Osteoblast (primary cell): ENCODE results near the gene ADD1. TPM values are rescaled to one million over a fixed set of nuclear protein-coding genes. Genes with fewer than 3 reads are reported as not detected.

Source experiments
- DNase-seq: peaks from one replicate; pipeline ENCODE4 v3.0.0; 2011; ENCODE audit warnings: low spot score, mixed read lengths; ENCODE audit not compliant: insufficient read length; ENCODE audit errors: missing footprints
- H2AFZ ChIP-seq: 2 replicates; pipeline ENCODE4 v1.6.0; 2011; ENCODE audit warnings: mild to moderate bottlenecking, low read length
- H3K27ac ChIP-seq: 2 replicates; pipeline ENCODE4 v1.5.1; 2011; ENCODE audit warnings: mild to moderate bottlenecking, low read depth, low read length, moderate library complexity
- H3K27me3 ChIP-seq: 2 replicates; pipeline ENCODE4 v1.6.0; 2012; ENCODE audit warnings: mild to moderate bottlenecking, control low read depth, inconsistent platforms, low read length, moderate library complexity; ENCODE audit not compliant: insufficient read depth
- H3K36me3 ChIP-seq: 2 replicates; pipeline ENCODE4 v1.5.1; 2011; ENCODE audit warnings: mild to moderate bottlenecking, low read length, control low read depth, moderate library complexity; ENCODE audit not compliant: insufficient read depth
- H3K4me1 ChIP-seq: 2 replicates; pipeline ENCODE4 v1.5.1; 2011; ENCODE audit warnings: mild to moderate bottlenecking, low read length, control low read depth, moderate library complexity; ENCODE audit not compliant: insufficient read depth
- H3K4me2 ChIP-seq: 2 replicates; pipeline ENCODE4 v1.6.0; 2011; ENCODE audit warnings: mild to moderate bottlenecking, low read length; ENCODE audit not compliant: insufficient read depth
- H3K4me3 ChIP-seq: fragments of 200-600 bp; sonication (generic); 3 replicates; pipeline ENCODE4 v1.5.1; 2012; ENCODE audit warnings: mild to moderate bottlenecking, low read length, inconsistent platforms; ENCODE audit not compliant: insufficient read depth
- H3K79me2 ChIP-seq: 2 replicates; pipeline ENCODE4 v1.6.0; 2012; ENCODE audit warnings: mild to moderate bottlenecking, low read length, control low read depth, inconsistent platforms; ENCODE audit not compliant: insufficient read depth
- H3K9me3 ChIP-seq: 2 replicates; pipeline ENCODE4 v1.5.1; 2011; ENCODE audit warnings: low read depth, low read length, control low read depth
- H4K20me1 ChIP-seq: 2 replicates; pipeline ENCODE4 v1.6.0; 2012; ENCODE audit warnings: mild to moderate bottlenecking, low read length, control low read depth; ENCODE audit not compliant: insufficient read depth
- CTCF ChIP-seq: IDR thresholded peaks from 2 replicates; pipeline ENCODE4 v1.5.1; 2011; ENCODE audit warnings: mild to moderate bottlenecking, low read depth, low read length, moderate library complexity; ENCODE audit errors: extremely low read depth
- total RNA-seq: library from RNA; depleted of rRNA; stranded (reverse); fragments of >200 nt; gene quantifications from 2 replicates; pipeline ENCODE4 v1.2.3, GENCODE V29; 2012

ADD1 gene
- total RNA-seq, 1 donor, result 200 TPM

DNA sequence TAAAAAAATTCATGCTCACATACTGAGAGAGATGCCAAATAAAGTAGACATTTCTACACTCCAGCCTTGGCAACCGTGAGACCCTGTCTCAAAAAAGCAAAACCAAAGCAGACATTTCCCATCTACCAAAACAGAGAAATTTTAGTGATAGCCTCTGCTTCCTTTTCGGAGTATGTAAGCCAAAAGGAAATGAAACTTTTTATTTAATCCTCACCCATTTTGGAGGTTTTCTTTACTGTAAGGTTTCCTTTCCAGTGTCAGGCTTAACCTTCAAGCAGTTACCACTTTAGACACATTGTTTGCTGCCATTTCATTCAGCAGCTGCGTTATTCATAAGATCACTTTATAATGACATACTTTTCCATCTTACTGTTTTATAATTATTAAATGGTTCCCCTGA, 15.9 kb downstream of the ADD1 start:
- Histone ChIP-seq H4K20me1 (peaks cover 67% of the 10 kb centered on the region), H2AFZ (no peak overlapping the region), H3K4me2 (no peak overlapping the region), H3K36me3 (peaks cover 4% of the 10 kb centered on the region), H3K27ac (no peak overlapping the region), H3K4me1 (peaks cover 41% of the 10 kb centered on the region), H3K4me3 (no peak overlapping the region), H3K27me3 (no peaks in the 10 kb centered on the region), H3K9me3 (no peaks in the 10 kb centered on the region), H3K79me2 (peaks cover 97% of the 10 kb centered on the region)
- TF ChIP-seq CTCF, result no peak
- DNase-seq, result no peak

- Histone ChIP-seq H3K4me1 (peaks cover 43% of the 10 kb centered on the region), H3K79me2 (peaks cover 97% of the 10 kb centered on the region), H3K4me2 (peak overlapping the region; percentile 41), H3K36me3 (peaks cover 4% of the 10 kb centered on the region), H3K4me3 (no peak overlapping the region), H3K9me3 (no peaks in the 10 kb centered on the region), H2AFZ (no peak overlapping the region), H4K20me1 (peaks cover 69% of the 10 kb centered on the region), H3K27ac (peak overlapping the region; percentile 19), H3K27me3 (no peaks in the 10 kb centered on the region)
- no peak for DNase-seq
- TF ChIP-seq CTCF, result no peak
Observed at GRCh38 chr4:2860391-2861348, 17.0 kb downstream of the ADD1 start.

DNA sequence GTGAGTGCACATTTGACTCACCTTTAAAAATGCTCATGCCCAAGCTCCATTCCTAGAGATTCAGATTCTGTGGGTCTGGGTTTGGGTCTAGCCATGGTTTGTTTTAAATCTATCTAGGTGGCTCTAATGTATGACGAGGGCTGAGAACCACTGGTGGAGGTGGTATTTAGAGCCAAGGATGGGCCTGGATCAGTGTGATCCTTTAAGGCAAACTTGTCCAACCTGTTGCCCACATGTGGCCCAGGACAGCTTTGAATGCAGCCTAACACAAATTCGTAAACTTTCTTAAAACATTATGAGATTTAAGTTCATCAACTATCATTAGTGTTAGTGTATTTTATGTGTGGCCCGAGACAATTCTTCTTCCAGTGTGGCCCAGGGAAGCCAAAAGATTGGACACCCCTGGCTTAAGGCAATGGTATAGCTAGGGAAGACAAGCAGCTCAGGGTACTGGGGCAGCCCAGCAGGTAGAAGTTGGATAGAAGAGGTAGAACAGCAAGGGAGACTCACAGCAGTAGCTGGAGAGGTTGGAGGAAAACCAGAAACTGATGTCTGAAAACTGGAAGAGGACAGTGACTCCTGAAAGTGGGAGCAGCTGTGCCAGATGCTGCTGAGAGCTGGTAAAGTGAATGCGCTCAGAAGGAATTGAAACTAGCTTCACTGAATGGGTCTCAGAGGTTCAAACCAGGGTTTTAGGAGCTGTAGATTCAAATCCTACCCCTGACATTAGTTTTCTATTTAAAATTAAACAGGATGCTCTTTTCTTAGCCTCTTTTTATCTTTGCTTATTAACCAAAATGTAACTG, 18.2 kb downstream of the ADD1 start:
- peak overlapping the region; percentile 46 for H3K27ac ChIP-seq
- H3K9me3 ChIP-seq, result no peaks in the 10 kb centered on the region
- peaks cover 43% of the 10 kb centered on the region for H3K4me1 ChIP-seq
- H3K4me2 ChIP-seq, result no peak overlapping the region
- no peak overlapping the region for H2AFZ ChIP-seq
- DNase-seq, result no peak
- no peaks in the 10 kb centered on the region for H3K27me3 ChIP-seq
- H3K36me3 ChIP-seq, result peaks cover 4% of the 10 kb centered on the region
- H3K79me2 ChIP-seq, result peaks cover 98% of the 10 kb centered on the region
- no peak for TF ChIP-seq CTCF
- no peak overlapping the region for H3K4me3 ChIP-seq
- peaks cover 80% of the 10 kb centered on the region for H4K20me1 ChIP-seq

- peaks cover 2% of the 10 kb centered on the region for H3K36me3 ChIP-seq
- no peaks in the 10 kb centered on the region for H3K9me3 ChIP-seq
- no peak for TF ChIP-seq CTCF
- H3K79me2 ChIP-seq, result peaks cover 98% of the 10 kb centered on the region
- peak overlapping the region; percentile 46 for H3K27ac ChIP-seq
- DNase-seq, result peak; percentile 83
- H3K4me1 ChIP-seq, result peaks cover 50% of the 10 kb centered on the region
- H3K4me3 ChIP-seq, result no peak overlapping the region
- H4K20me1 ChIP-seq, result peaks cover 83% of the 10 kb centered on the region
- H3K4me2 ChIP-seq, result no peak overlapping the region
- no peaks in the 10 kb centered on the region for H3K27me3 ChIP-seq
- H2AFZ ChIP-seq, result no peak overlapping the region
Observed at GRCh38 chr4:2862528-2862927, 18.9 kb downstream of the ADD1 start.
